Endothelial cell of umbilical vein (primary cell): ENCODE results near the gene SYTL4. TPM values are rescaled to one million over a fixed set of nuclear protein-coding genes. Genes with fewer than 3 reads are reported as not detected.

Source experiments
- BruUV-seq: library from RNA; stranded (reverse); fragments of 400-500 nt; replicated peaks from 2 replicates; lab custom pipeline; 2021; lab: Mats Ljungman, UMichigan
- CTCF ChIA-PET: fragments of 300-600, 350-600 bp; sonication (Branson Sonifier 250); formaldehyde crosslinking; loops from one replicate; lab custom pipeline; 2021; ENCODE audit warnings: antibody characterized with exemption, inconsistent platforms; lab: Charles Lee
- POLR2A ChIA-PET: fragments of 300-600, 350-600 bp; sonication (Branson Sonifier 250); formaldehyde crosslinking; loops from one replicate; lab custom pipeline; 2021; ENCODE audit warnings: antibody characterized with exemption, inconsistent platforms; lab: Charles Lee
- DNase-seq: peaks from one replicate; pipeline ENCODE4 v3.0.0-alpha.2; 2011; ENCODE audit warnings: low read depth, low spot score
- FAIRE-seq: peaks from 2 replicates; lab custom pipeline; 2011; peaks lifted over from hg19 to GRCh38; lab: Jason Lieb, UNC
- H2AFZ ChIP-seq: 2 replicates; pipeline ENCODE4 v1.6.0; 2012; ENCODE audit warnings: low read depth, low read length, control low read depth, inconsistent platforms
- H3K27ac ChIP-seq: 2 replicates; pipeline ENCODE4 v1.5.1; 2011; ENCODE audit warnings: low read depth, mild to moderate bottlenecking, control low read depth, low read length, moderate library complexity; ENCODE audit not compliant: insufficient read depth
- H3K27me3 ChIP-seq, 2 experiments: 2 replicates each; pipeline versions ENCODE4 v1.6.0 to v1.6.1; 2011; ENCODE audit warnings: low read length in 2 of 2, mixed read lengths in 1 of 2; ENCODE audit not compliant: control insufficient read depth in 2 of 2, insufficient read depth in 2 of 2
- H3K36me3 ChIP-seq, 2 experiments: 2 replicates in 1 of 2; 3 replicates in 1 of 2; pipeline ENCODE4 v1.5.1; 2011; ENCODE audit warnings: low read length in 2 of 2, mild to moderate bottlenecking in 1 of 2, moderate library complexity in 1 of 2; ENCODE audit not compliant: control insufficient read depth in 2 of 2, insufficient read depth in 2 of 2; ENCODE audit errors: extremely low read depth in 1 of 2
- H3K4me1 ChIP-seq: 3 replicates; pipeline ENCODE4 v1.5.1; 2011; ENCODE audit warnings: mild to moderate bottlenecking, low read length; ENCODE audit not compliant: control insufficient read depth, insufficient read depth; ENCODE audit errors: extremely low read depth
- H3K4me2 ChIP-seq: 2 replicates; pipeline ENCODE4 v1.6.1; 2011; ENCODE audit warnings: low read length, control low read depth, mixed read lengths; ENCODE audit not compliant: insufficient read depth
- H3K4me3 ChIP-seq, 3 experiments: fragments of 200-600 bp in 1 of 3; sonication (generic), shearing (Covaris generic) in 1 of 3; replicated peaks in 1 of 3; 2 replicates each; pipeline ENCODE4 v1.5.1; 2011 to 2016; ENCODE audit warnings: control low read depth in 3 of 3, low read length in 3 of 3, mild to moderate bottlenecking in 2 of 3, inconsistent platforms in 1 of 3, low read depth in 1 of 3, moderate library complexity in 1 of 3; ENCODE audit not compliant: insufficient read depth in 1 of 3
- H3K79me2 ChIP-seq: 2 replicates; pipeline ENCODE4 v1.6.0; 2012; ENCODE audit warnings: low read length, inconsistent platforms; ENCODE audit not compliant: control insufficient read depth, insufficient read depth
- H3K9ac ChIP-seq: replicated peaks from 2 replicates; pipeline ENCODE3; 2011; ENCODE audit warnings: low read length, control low read depth; ENCODE audit not compliant: insufficient read depth; ENCODE audit errors: extremely low read depth
- H3K9me1 ChIP-seq: replicated peaks from 3 replicates; pipeline ENCODE4 v1.6.0; 2011; ENCODE audit warnings: mild to moderate bottlenecking, low read length; ENCODE audit not compliant: control insufficient read depth, insufficient read depth; ENCODE audit errors: extremely low read depth
- H3K9me3 ChIP-seq: replicated peaks from 2 replicates; pipeline ENCODE4 v1.5.1; 2012; ENCODE audit warnings: low read length, inconsistent platforms; ENCODE audit not compliant: control insufficient read depth, insufficient read depth
- H4K20me1 ChIP-seq: replicated peaks from 2 replicates; pipeline ENCODE3; 2011; ENCODE audit warnings: mild to moderate bottlenecking, low read length; ENCODE audit not compliant: control insufficient read depth, insufficient read depth; ENCODE audit errors: extremely low read depth
- EZH2 ChIP-seq: IDR thresholded peaks from 2 replicates; pipeline ENCODE4 v1.6.1; 2012; ENCODE audit warnings: borderline replicate concordance, low read depth, mild to moderate bottlenecking, moderate library complexity, low read length, inconsistent platforms; ENCODE audit not compliant: severe bottlenecking
- FOS ChIP-seq: IDR thresholded peaks from 2 replicates; pipeline ENCODE4 v1.6.1; 2011; ENCODE audit warnings: mild to moderate bottlenecking, low read length, moderate library complexity, borderline replicate concordance; ENCODE audit not compliant: insufficient read depth
- GATA2 ChIP-seq: IDR thresholded peaks from 2 replicates; pipeline ENCODE4 v1.7.0; 2011; ENCODE audit warnings: low read depth, mild to moderate bottlenecking, moderate library complexity, mixed read lengths, low read length; ENCODE audit not compliant: insufficient read length, insufficient read depth
- JUN ChIP-seq: IDR thresholded peaks from 2 replicates; pipeline ENCODE4 v1.6.1; 2011; ENCODE audit warnings: borderline replicate concordance, low read depth; ENCODE audit not compliant: insufficient read length, insufficient read depth
- MYC ChIP-seq: IDR thresholded peaks from one replicate; pipeline ENCODE4 v1.6.1; 2011; ENCODE audit warnings: mild to moderate bottlenecking, low read depth, low read length
- POLR2A ChIP-seq: IDR thresholded peaks from 2 replicates; pipeline ENCODE4 v1.6.1; 2012; ENCODE audit warnings: low read depth, mild to moderate bottlenecking, control low read depth, low read length
- POLR2AphosphoS5 ChIP-seq: IDR thresholded peaks from 2 replicates; pipeline ENCODE4 v1.6.1; 2012; ENCODE audit warnings: low read depth, mild to moderate bottlenecking, control low read depth, low read length, moderate library complexity; ENCODE audit not compliant: insufficient read depth
- dilution Hi-C: fragments of 300-500 bp; cut with MboI; formaldehyde crosslinking; loops from one replicate; pipeline ENCODE4 v1.15.0; 2019; ENCODE audit warnings: low sequenced_read_pairs; ENCODE audit not compliant: extremely low pct_ligation_motif_present
- intact Hi-C: fragments of 100-400 bp; cut with micrococcal nuclease; formaldehyde crosslinking; loops from one replicate; pipeline ENCODE4 v1.10.0; 2022
- polyA plus RNA-seq, 4 experiments: library from polyadenylated mRNA; depleted of rRNA in 3 of 4; stranded (reverse) in 3 of 4; unstranded in 1 of 4; fragments of >200 nt; gene quantifications; 2 replicates each; pipeline versions ENCODE4 v1.2.1 to v1.2.3, GENCODE V29; 2011 to 2012; ENCODE audit warnings: missing spikeins in 1 of 4
- total RNA-seq: library from RNA; stranded (reverse); gene quantifications from 2 replicates; pipeline ENCODE4 v1.2.3, GENCODE V29; 2021
- TF ChIP-seq, protein P1 (sequence below): IDR thresholded peaks from 2 replicates; pipeline ENCODE4 v1.6.1; 2011; ENCODE audit not compliant: insufficient read depth, insufficient read length
- TF ChIP-seq, protein P2 (sequence below), 2 donors: IDR thresholded peaks; 1 replicate in 1 of 2; 2 replicates in 1 of 2; pipeline ENCODE4 v1.5.1; 2011; ENCODE audit warnings: low read length in 2 of 2, mild to moderate bottlenecking in 2 of 2, moderate library complexity in 2 of 2, control low read depth in 1 of 2, inconsistent platforms in 1 of 2, low read depth in 1 of 2; ENCODE audit not compliant: insufficient read depth in 1 of 2; ENCODE audit errors: extremely low read depth in 1 of 2

SYTL4 gene
- total and polyA plus RNA-seq, 2 donors (not counting 3 experiments of a cell fraction or from before 2014, with no cell fraction given), result 25.6 to 44.1 TPM

DNA sequence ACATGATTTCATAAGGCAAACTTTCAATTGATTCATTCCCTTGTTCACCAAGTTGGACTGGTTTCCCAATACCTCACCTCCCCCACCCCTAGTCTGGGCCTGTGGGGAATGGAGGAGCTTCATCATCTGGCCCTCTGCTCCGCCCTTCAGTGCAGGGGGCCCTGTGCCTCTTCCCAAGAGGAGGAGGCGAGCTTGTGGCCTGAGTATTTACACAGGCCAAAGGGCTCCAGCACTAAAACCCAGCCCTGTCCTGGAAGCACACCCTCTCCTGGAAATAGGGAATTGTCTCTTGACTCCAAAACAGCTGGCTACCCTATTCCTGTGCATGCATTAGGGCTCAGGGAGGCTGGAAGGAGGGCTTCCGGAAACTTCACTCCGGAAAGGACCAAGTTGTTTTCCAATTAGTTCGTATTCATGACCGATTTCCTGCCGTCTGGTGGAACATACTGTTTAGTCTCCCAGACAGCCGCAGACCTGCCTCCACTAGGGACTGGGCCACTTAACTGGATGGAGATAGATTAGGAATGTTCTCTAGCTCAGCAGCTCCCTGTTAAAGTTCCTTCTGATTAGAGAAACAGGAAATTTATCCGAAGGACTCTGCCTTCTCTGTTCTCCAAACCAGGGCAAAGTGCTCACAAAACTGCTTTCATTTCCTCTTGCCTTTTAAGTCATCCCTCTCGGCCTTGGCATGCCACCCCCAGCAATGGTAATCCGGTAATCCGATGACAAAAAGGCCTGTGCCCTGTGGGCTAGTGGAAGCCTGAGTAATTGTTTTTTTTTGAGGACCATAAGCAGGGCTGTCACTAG, 82.2 kb downstream of the SYTL4 start:
- peak overlapping the region; percentile 99 for H3K27ac ChIP-seq
- peak; percentile 95 for FAIRE-seq
- CTCF ChIA-PET, result interaction anchor here (1.0 to 6.8 kb wide), 6 partner anchors 10 to 119 kb away, joined by 3 to 48 read pairs (median 5); partner anchors contain the start of gene TSPAN6
- H3K27me3 ChIP-seq, result no peaks in the 10 kb centered on the region
- peak overlapping the region in 1 of 3 experiments; percentile 22 for H3K4me3 ChIP-seq
- TF ChIP-seq FOS (peak; percentile 1), POLR2AphosphoS5 (peak; percentile 78), EZH2 (no peak), MYC (no peak), GATA2 (no peak), POLR2A (peak; percentile 57), JUN (peak; percentile 41)
- TF ChIP-seq, protein P1, sequence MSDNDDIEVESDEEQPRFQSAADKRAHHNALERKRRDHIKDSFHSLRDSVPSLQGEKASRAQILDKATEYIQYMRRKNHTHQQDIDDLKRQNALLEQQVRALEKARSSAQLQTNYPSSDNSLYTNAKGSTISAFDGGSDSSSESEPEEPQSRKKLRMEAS, result no peak
- TF ChIP-seq, protein P2, sequence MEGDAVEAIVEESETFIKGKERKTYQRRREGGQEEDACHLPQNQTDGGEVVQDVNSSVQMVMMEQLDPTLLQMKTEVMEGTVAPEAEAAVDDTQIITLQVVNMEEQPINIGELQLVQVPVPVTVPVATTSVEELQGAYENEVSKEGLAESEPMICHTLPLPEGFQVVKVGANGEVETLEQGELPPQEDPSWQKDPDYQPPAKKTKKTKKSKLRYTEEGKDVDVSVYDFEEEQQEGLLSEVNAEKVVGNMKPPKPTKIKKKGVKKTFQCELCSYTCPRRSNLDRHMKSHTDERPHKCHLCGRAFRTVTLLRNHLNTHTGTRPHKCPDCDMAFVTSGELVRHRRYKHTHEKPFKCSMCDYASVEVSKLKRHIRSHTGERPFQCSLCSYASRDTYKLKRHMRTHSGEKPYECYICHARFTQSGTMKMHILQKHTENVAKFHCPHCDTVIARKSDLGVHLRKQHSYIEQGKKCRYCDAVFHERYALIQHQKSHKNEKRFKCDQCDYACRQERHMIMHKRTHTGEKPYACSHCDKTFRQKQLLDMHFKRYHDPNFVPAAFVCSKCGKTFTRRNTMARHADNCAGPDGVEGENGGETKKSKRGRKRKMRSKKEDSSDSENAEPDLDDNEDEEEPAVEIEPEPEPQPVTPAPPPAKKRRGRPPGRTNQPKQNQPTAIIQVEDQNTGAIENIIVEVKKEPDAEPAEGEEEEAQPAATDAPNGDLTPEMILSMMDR (IDR thresholded peaks at IDR 0.05; ENCODE audit: extremely low read depth in 1 of 2, insufficient read depth in 1 of 2, low read depth in 1 of 2, low read length in 2 of 2), result no peak
- peak overlapping the region; percentile 52 for H3K4me2 ChIP-seq
- POLR2A ChIA-PET, result interaction anchor here (1.1 kb wide), 1 partner anchor 13 kb away, joined by 5 read pairs; the partner anchor contains the start of gene TSPAN6
- TSS peak; percentile 33 for BruUV-seq
- no peaks in the 10 kb centered on the region for H4K20me1 ChIP-seq
- peaks cover 75% of the 10 kb centered on the region for H3K4me1 ChIP-seq
- H3K36me3 ChIP-seq, result peaks cover 0 to 10% of the 10 kb centered on the region in 2 experiments
- DNase-seq, result peak; percentile 93
- H3K9me1 ChIP-seq, result no peaks in the 10 kb centered on the region
- peaks cover 71% of the 10 kb centered on the region for H3K79me2 ChIP-seq
- no peaks in the 10 kb centered on the region for H3K9me3 ChIP-seq
- H2AFZ ChIP-seq, result no peak overlapping the region
- intact Hi-C loops (loop anchor here (1.0 kb wide), 3 partner anchors 10 to 34 kb away; no protein-coding TSS in a partner anchor), dilution Hi-C loops (no loop called here)
- H3K9ac ChIP-seq, result peak overlapping the region; percentile 75
